Duodenal mucosa (tissue), 2 donors: ENCODE results near the gene CTTNBP2.
A peak's percentile ranks its signal among the peaks of the same experiment; 100 is the strongest.

Source experiments
- H3K27ac ChIP-seq: one replicate; pipeline ENCODE4 v1.7.0; 2013; ENCODE audit warnings: low read depth, low read length
- H3K27me3 ChIP-seq, 2 donors: one replicate each; pipeline ENCODE4 v1.7.0; 2013; ENCODE audit warnings: low read length in 2 of 2, control low read depth in 1 of 2; ENCODE audit not compliant: insufficient read depth in 2 of 2, control insufficient read depth in 1 of 2
- H3K36me3 ChIP-seq, 2 donors: one replicate each; pipeline ENCODE4 v1.7.0; 2013; ENCODE audit warnings: low read length in 2 of 2, control low read depth in 1 of 2; ENCODE audit not compliant: insufficient read depth in 2 of 2, control insufficient read depth in 1 of 2
- H3K4me1 ChIP-seq, 2 donors: one replicate each; pipeline ENCODE4 v1.7.0; 2013; ENCODE audit warnings: low read length in 2 of 2, control low read depth in 1 of 2; ENCODE audit not compliant: insufficient read depth in 2 of 2, control insufficient read depth in 1 of 2
- H3K4me3 ChIP-seq, 2 donors: one replicate each; pipeline ENCODE4 v1.7.0; 2013; ENCODE audit warnings: low read length in 2 of 2, low read depth in 1 of 2
- H3K9ac ChIP-seq, 2 donors: one replicate each; pipeline ENCODE4 v1.7.0; 2013; ENCODE audit warnings: low read length in 2 of 2, low read depth in 1 of 2
- H3K9me3 ChIP-seq, 2 donors: one replicate each; pipeline ENCODE4 v1.7.0; 2013; ENCODE audit warnings: low read length in 2 of 2, control low read depth in 1 of 2; ENCODE audit not compliant: control insufficient read depth in 1 of 2

CTTNBP2 gene

GRCh38 chr7:117808910-117809705 lies 64.1 kb downstream of the CTTNBP2 start:
- Histone ChIP-seq H3K36me3 (no peaks in the 10 kb centered on the region), H3K27me3 (no peaks in the 10 kb centered on the region), H3K27ac (no peak overlapping the region), H3K9me3 (no peaks in the 10 kb centered on the region), H3K4me1 (peaks cover 9 to 12% of the 10 kb centered on the region in 2 donors), H3K9ac (no peak overlapping the region), H3K4me3 (peak overlapping the region in 1 of 2 donors; percentile 35)

DNA sequence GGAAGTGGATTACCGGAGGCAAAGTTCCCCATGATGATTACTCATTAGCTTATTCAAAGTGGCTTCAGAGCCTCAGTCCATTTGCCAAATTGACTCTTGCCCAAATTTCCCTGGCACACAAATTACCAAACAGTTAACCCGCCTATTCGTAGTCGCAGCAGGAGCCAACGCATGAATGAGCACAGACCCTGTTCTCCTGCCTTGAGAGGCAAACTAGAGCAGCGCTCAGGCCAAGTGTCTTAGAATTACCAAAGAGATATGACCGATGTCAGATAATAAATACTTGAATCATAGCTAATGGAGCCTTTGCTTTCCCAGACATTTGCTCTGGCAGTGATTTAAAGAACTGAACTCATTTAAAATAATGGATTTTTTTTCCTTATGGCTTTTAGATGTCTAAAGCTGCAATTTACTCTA lies 64.9 kb downstream of the CTTNBP2 start:
- peaks cover 9 to 12% of the 10 kb centered on the region in 2 donors for H3K4me1 ChIP-seq
- H3K4me3 ChIP-seq = no peak overlapping the region

DNA sequence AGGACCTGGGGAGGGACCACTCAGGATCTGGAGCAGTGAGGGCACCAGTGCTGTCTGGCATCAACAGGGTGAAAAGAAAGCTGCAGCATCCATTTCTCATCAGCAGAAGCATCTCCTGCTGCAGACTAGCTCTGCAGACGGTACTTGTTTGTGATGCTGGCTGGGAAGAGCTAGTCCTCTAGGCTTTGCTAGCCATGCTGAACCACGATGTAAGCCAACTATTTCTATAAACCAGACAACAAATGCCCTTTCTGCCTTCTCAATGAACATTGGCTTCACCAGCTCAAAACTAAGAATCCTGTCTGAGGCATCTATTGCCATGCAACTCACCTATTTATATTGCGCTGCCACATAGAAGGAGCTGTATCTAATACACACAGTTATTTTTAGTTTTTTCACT lies 65.6 kb downstream of the CTTNBP2 start:
- H3K27me3 ChIP-seq = no peaks in the 10 kb centered on the region
- peaks cover 9 to 12% of the 10 kb centered on the region in 2 donors for H3K4me1 ChIP-seq
- H3K9ac ChIP-seq = no peak overlapping the region
- no peak overlapping the region for H3K27ac ChIP-seq
- no peak overlapping the region for H3K4me3 ChIP-seq
- H3K36me3 ChIP-seq = no peaks in the 10 kb centered on the region
- no peaks in the 10 kb centered on the region for H3K9me3 ChIP-seq

More for the DNA sequence above, 64.9 kb downstream of the CTTNBP2 start:
- no peaks in the 10 kb centered on the region for H3K27me3 ChIP-seq
- H3K27ac ChIP-seq = no peak overlapping the region
- no peaks in the 10 kb centered on the region for H3K36me3 ChIP-seq
- H3K9me3 ChIP-seq = no peaks in the 10 kb centered on the region
- no peak overlapping the region for H3K9ac ChIP-seq

GRCh38 chr7:117806011-117806410 lies 67.2 kb downstream of the CTTNBP2 start:
- peaks cover 9 to 12% of the 10 kb centered on the region in 2 donors for H3K4me1 ChIP-seq
- no peak overlapping the region for H3K4me3 ChIP-seq
- no peaks in the 10 kb centered on the region for H3K27me3 ChIP-seq
- H3K9ac ChIP-seq = no peak overlapping the region
- H3K27ac ChIP-seq = no peak overlapping the region
- H3K9me3 ChIP-seq = no peaks in the 10 kb centered on the region
- no peaks in the 10 kb centered on the region for H3K36me3 ChIP-seq

DNA sequence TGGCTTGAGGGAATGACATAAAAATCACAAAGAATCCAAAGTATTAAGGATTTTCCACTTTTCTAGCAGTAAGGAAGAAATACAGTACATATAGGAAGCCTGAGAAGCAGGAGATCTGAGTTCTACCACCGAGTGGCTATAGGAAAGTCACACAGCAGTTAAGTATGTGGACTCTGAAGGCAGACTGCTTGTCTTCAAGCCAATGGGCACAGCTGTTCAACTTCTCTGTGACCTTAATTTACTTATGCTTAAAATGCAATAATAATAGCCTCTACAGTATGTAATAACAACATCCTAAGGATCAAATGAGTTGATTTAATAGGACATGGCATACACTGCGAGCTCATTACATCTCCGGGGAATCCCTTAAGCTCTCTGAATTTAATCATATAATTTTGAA lies 68.0 kb downstream of the CTTNBP2 start:
- H3K27me3 ChIP-seq = no peaks in the 10 kb centered on the region
- no peak overlapping the region for H3K27ac ChIP-seq

GRCh38 chr7:117803476-117803875 lies 69.8 kb downstream of the CTTNBP2 start:
- no peak overlapping the region for H3K9ac ChIP-seq
- no peaks in the 10 kb centered on the region for H3K27me3 ChIP-seq
- no peaks in the 10 kb centered on the region for H3K36me3 ChIP-seq
- H3K4me1 ChIP-seq = peaks cover 4 to 7% of the 10 kb centered on the region in 2 donors
- no peak overlapping the region for H3K4me3 ChIP-seq
- no peak overlapping the region for H3K27ac ChIP-seq
- no peaks in the 10 kb centered on the region for H3K9me3 ChIP-seq

More for the DNA sequence above, 68.0 kb downstream of the CTTNBP2 start:
- Histone ChIP-seq H3K9ac (no peak overlapping the region), H3K4me1 (peaks cover 9 to 12% of the 10 kb centered on the region in 2 donors), H3K4me3 (no peak overlapping the region), H3K9me3 (no peaks in the 10 kb centered on the region), H3K36me3 (no peaks in the 10 kb centered on the region)

GRCh38 chr7:117802660-117803059 lies 70.6 kb downstream of the CTTNBP2 start:
- Histone ChIP-seq H3K27ac (no peak overlapping the region), H3K9me3 (no peaks in the 10 kb centered on the region), H3K4me3 (no peak overlapping the region), H3K4me1 (peaks cover 0 to 2% of the 10 kb centered on the region in 2 donors), H3K9ac (no peak overlapping the region), H3K36me3 (no peaks in the 10 kb centered on the region), H3K27me3 (no peaks in the 10 kb centered on the region)

DNA sequence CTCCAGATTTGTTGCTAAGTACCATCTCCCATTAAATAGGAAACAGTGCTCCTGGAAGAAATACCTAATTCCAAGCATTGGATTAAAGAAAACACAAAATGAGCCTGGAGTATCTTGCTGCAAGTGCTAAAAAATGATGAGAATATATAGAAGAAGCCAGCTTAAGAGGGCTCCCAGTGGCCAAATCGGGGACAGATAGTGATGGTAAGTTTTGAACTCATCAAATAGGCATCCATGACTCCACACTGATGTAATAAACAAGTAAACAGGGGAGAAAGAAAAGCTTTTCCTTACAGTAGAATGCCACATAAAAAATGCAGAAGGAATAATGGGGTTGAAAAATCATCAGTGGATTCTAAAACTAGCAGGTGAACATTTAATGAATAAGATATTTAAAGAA lies 72.4 kb downstream of the CTTNBP2 start:
- Histone ChIP-seq H3K9me3 (no peaks in the 10 kb centered on the region), H3K9ac (no peak overlapping the region), H3K4me3 (no peak overlapping the region), H3K27me3 (no peaks in the 10 kb centered on the region), H3K4me1 (no peaks in the 10 kb centered on the region), H3K36me3 (no peaks in the 10 kb centered on the region), H3K27ac (no peak overlapping the region)

DNA sequence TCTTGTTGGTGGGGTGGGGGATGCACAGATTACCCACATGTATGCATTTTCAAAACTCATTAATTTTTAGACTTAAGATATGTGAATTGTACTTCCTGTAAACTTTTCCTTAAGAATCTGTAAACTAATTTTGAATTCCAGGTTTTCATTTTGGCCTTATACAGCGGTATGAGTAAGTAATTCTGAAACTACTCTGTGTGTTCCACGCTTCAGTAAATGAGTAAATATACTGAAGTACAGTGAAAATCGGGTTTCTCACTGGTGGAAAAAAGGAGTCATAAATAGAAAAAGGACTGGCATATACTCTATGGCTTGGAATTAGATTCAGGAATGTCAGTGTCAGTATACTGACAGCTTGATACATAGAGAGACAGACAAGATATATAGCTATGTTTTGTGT lies 72.8 kb downstream of the CTTNBP2 start:
- Histone ChIP-seq H3K4me3 (no peak overlapping the region), H3K36me3 (no peaks in the 10 kb centered on the region), H3K9me3 (no peaks in the 10 kb centered on the region), H3K4me1 (no peaks in the 10 kb centered on the region), H3K27ac (no peak overlapping the region), H3K9ac (no peak overlapping the region), H3K27me3 (no peaks in the 10 kb centered on the region)

DNA sequence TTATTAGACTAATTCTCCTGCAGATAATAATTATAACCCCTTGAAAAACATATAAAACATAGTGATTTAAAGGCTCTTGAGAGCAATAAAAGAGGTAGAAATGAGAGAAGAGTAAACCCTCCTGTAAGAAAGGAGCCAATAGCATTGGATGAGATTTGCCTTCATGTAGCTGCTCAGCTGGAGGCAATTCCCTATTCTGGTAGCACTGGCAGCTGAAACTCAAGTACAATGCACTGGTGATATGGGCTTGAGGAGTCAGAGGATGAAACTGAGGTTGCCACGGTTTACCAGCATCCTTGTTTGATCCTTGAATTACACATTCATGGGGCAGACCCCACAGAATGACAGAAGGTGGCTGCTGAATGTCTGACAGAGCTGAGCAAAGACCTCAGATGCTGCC lies 76.4 kb downstream of the CTTNBP2 start:
- Histone ChIP-seq H3K27me3 (no peaks in the 10 kb centered on the region), H3K9me3 (no peaks in the 10 kb centered on the region), H3K36me3 (no peaks in the 10 kb centered on the region), H3K27ac (no peak overlapping the region), H3K4me1 (no peaks in the 10 kb centered on the region), H3K9ac (no peak overlapping the region), H3K4me3 (no peak overlapping the region)
